Neural progenitor cell (in vitro differentiated cells): ENCODE data around the gene CDH11. TPM values are rescaled to one million over a fixed set of nuclear protein-coding genes. Genes with fewer than 3 reads are reported as not detected.

ENCODE experiments used
- DNase-seq: peaks from one replicate; pipeline ENCODE4 v3.0.0-alpha.2; 2016; ENCODE audit warnings: low spot score
- H2AFZ ChIP-seq: fragments of 200-600 bp; sonication (generic); replicated peaks from 2 replicates; pipeline ENCODE4 v1.6.1; 2016; ENCODE audit warnings: antibody characterized with exemption
- H3F3A ChIP-seq: fragments of 200-600 bp; sonication (generic); 2 replicates; pipeline ENCODE4 v1.6.1; 2016; ENCODE audit warnings: antibody characterized with exemption, low read depth
- H3K27ac ChIP-seq: fragments of 200-600 bp; sonication (generic); 2 replicates; pipeline ENCODE4 v1.5.1; 2016; ENCODE audit warnings: mild to moderate bottlenecking
- H3K27me3 ChIP-seq: fragments of 200-600 bp; sonication (generic); 2 replicates; pipeline ENCODE4 v1.6.1; 2016; ENCODE audit warnings: mild to moderate bottlenecking, moderate library complexity
- H3K36me3 ChIP-seq: fragments of 200-600 bp; sonication (generic); 2 replicates; pipeline ENCODE4 v1.5.1; 2016
- H3K4me1 ChIP-seq: fragments of 200-600 bp; sonication (generic); 2 replicates; pipeline ENCODE4 v1.6.1; 2016; ENCODE audit warnings: mixed run types
- H3K4me2 ChIP-seq: fragments of 200-600 bp; sonication (generic); 2 replicates; pipeline ENCODE4 v1.6.1; 2016
- H3K4me3 ChIP-seq: fragments of 200-600 bp; sonication (generic); 2 replicates; pipeline ENCODE4 v1.5.1; 2016
- H3K79me2 ChIP-seq: fragments of 200-600 bp; sonication (generic); 2 replicates; pipeline ENCODE4 v1.6.1; 2016; ENCODE audit warnings: low read depth
- H3K9ac ChIP-seq: fragments of 200-600 bp; sonication (generic); 2 replicates; pipeline ENCODE4 v1.6.1; 2016
- H3K9me3 ChIP-seq: fragments of 200-600 bp; sonication (generic); 2 replicates; pipeline ENCODE4 v1.5.1; 2016; ENCODE audit warnings: low read depth
- H4K20me1 ChIP-seq: fragments of 200-600 bp; sonication (generic); 2 replicates; pipeline ENCODE4 v1.6.1; 2016; ENCODE audit warnings: low read depth
- H3K27ac Mint-ChIP-seq: 3 replicates; pipeline ENCODE4 v1.8.0; 2021; ENCODE audit warnings: mixed read lengths
- H3K27me3 Mint-ChIP-seq: 2 replicates; pipeline ENCODE4 v1.8.0; 2022; ENCODE audit warnings: low read depth, mild to moderate bottlenecking, inconsistent platforms, moderate library complexity, mixed read lengths; ENCODE audit not compliant: insufficient read depth
- H3K36me3 Mint-ChIP-seq: 3 replicates; pipeline ENCODE4 v1.8.0; 2021; ENCODE audit warnings: mixed read lengths
- H3K4me1 Mint-ChIP-seq: 3 replicates; pipeline ENCODE4 v1.8.0; 2021; ENCODE audit warnings: mixed read lengths
- H3K4me3 Mint-ChIP-seq: 3 replicates; pipeline ENCODE4 v1.8.0; 2021; ENCODE audit warnings: mild to moderate bottlenecking, moderate library complexity, mixed read lengths
- H3K9me3 Mint-ChIP-seq: 3 replicates; pipeline ENCODE4 v1.8.0; 2020; ENCODE audit warnings: mixed read lengths
- EZH2 ChIP-seq: fragments of 200-600 bp; sonication (generic); IDR thresholded peaks from 2 replicates; pipeline ENCODE4 v1.6.1; 2017; ENCODE audit warnings: antibody characterized with exemption, mild to moderate bottlenecking, moderate library complexity
- EZH2phosphoT487 ChIP-seq: fragments of 200-600 bp; sonication (generic); IDR thresholded peaks from 2 replicates; pipeline ENCODE4 v1.6.1; 2017; ENCODE audit warnings: antibody characterized with exemption
- total RNA-seq: library from RNA; depleted of rRNA; stranded (reverse); fragments of >200 nt; gene quantifications from 2 replicates; pipeline ENCODE4 v1.2.3, GENCODE V29; 2015; ENCODE audit warnings: low replicate concordance
- TF ChIP-seq, protein P1 (sequence below): fragments of 200-600 bp; sonication (generic); IDR thresholded peaks from 2 replicates; pipeline ENCODE4 v1.5.1; 2017; ENCODE audit warnings: antibody characterized with exemption, mild to moderate bottlenecking

CDH11 gene
- total RNA-seq, 1 donor from 2014 or later = 98.5 TPM

DNA sequence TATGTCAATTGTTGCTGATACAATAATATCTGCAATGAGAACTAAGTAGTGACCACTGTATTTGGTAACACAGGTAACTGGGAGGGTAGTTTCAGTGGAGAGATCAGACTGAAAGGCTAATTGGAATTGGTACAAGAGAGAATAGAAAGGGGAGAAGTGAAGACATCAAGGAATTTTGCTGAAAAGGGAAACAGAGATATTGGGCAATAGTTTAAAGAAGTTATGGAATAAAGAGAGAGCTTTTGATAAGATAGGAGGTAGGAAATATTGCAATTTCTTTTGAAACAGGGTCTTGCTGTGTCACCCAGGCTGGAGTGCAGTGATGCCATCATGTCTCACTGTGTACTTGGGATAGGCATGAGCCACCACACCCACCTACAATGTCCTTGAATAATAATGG lies 26.9 kb upstream of the CDH11 start:
- H3K9me3 Mint-ChIP-seq = no peaks in the 10 kb centered on the region
- Histone ChIP-seq H3K27ac (no peak overlapping the region), H3K4me2 (no peak overlapping the region), H3K4me1 (peaks cover 17% of the 10 kb centered on the region), H3K4me3 (no peak overlapping the region), H2AFZ (no peak overlapping the region), H4K20me1 (no peaks in the 10 kb centered on the region), H3K79me2 (no peaks in the 10 kb centered on the region), H3K36me3 (no peaks in the 10 kb centered on the region), H3K27me3 (no peaks in the 10 kb centered on the region), H3F3A (peaks cover under 1% of the 10 kb centered on the region), H3K9ac (no peak overlapping the region), H3K9me3 (no peaks in the 10 kb centered on the region)
- peaks cover 10% of the 10 kb centered on the region for H3K4me1 Mint-ChIP-seq
- DNase-seq = no peak
- peaks cover 2% of the 10 kb centered on the region for H3K27me3 Mint-ChIP-seq
- TF ChIP-seq EZH2phosphoT487 (no peak), EZH2 (no peak)
- TF ChIP-seq, protein P1, sequence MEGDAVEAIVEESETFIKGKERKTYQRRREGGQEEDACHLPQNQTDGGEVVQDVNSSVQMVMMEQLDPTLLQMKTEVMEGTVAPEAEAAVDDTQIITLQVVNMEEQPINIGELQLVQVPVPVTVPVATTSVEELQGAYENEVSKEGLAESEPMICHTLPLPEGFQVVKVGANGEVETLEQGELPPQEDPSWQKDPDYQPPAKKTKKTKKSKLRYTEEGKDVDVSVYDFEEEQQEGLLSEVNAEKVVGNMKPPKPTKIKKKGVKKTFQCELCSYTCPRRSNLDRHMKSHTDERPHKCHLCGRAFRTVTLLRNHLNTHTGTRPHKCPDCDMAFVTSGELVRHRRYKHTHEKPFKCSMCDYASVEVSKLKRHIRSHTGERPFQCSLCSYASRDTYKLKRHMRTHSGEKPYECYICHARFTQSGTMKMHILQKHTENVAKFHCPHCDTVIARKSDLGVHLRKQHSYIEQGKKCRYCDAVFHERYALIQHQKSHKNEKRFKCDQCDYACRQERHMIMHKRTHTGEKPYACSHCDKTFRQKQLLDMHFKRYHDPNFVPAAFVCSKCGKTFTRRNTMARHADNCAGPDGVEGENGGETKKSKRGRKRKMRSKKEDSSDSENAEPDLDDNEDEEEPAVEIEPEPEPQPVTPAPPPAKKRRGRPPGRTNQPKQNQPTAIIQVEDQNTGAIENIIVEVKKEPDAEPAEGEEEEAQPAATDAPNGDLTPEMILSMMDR = no peak
- no peak overlapping the region for H3K4me3 Mint-ChIP-seq
- no peak overlapping the region for H3K27ac Mint-ChIP-seq
- H3K36me3 Mint-ChIP-seq = no peaks in the 10 kb centered on the region

DNA sequence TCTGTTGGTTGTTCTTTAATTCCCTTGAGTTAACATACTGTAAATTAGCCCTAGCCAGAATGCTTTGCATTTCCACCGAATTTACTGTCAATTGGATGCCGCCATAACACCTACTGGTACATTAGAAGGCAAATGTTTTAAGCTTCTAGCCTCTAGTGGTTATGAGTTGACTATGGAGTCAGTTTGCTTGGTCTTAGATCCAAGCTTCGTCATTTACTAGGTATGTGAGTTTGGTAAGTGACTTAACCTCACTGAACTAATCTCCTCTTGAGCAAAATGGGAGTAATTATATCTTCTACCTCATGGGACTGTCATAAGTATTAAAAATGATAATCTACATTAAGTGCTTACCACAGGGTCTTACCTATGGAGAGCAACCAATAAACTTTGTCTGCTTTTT lies 20.4 kb upstream of the CDH11 start:
- no peak for DNase-seq
- H3K9ac ChIP-seq = no peak overlapping the region
- no peak overlapping the region for H3K27ac ChIP-seq
- H3K4me1 ChIP-seq = no peaks in the 10 kb centered on the region
- H3K4me3 Mint-ChIP-seq = no peak overlapping the region
- no peaks in the 10 kb centered on the region for H4K20me1 ChIP-seq
- no peaks in the 10 kb centered on the region for H3K9me3 Mint-ChIP-seq
- no peaks in the 10 kb centered on the region for H3K36me3 ChIP-seq
- no peaks in the 10 kb centered on the region for H3F3A ChIP-seq
- no peak overlapping the region for H3K4me2 ChIP-seq
- no peak overlapping the region for H3K27ac Mint-ChIP-seq
- no peak overlapping the region for H3K4me3 ChIP-seq
- H3K9me3 ChIP-seq = no peaks in the 10 kb centered on the region
- peaks cover 4% of the 10 kb centered on the region for H3K27me3 Mint-ChIP-seq
- H3K27me3 ChIP-seq = no peaks in the 10 kb centered on the region
- H3K4me1 Mint-ChIP-seq = no peaks in the 10 kb centered on the region
- no peaks in the 10 kb centered on the region for H3K36me3 Mint-ChIP-seq
- no peaks in the 10 kb centered on the region for H3K79me2 ChIP-seq
- no peak for TF ChIP-seq EZH2phosphoT487
- no peak for TF ChIP-seq EZH2
- TF ChIP-seq, protein P1 = no peak
- H2AFZ ChIP-seq = no peak overlapping the region

DNA sequence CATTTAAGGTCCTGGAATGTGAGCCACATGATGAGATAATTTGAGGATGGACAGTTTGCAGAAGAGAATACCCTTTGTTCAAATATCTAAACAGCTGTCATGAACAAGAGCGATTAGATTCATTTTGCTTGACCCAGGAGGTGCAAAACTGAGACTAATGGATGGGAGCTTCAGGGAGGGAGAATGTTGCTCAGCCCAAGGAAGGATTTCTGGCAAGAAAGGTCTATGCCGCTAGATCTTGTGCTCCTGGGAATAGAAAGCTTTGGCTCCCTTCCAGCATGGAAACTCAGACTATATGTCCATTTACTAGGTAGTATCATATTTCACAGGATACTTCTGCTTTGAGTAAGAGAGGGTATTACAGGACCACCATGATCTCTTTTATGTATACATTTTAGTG lies 14.8 kb upstream of the CDH11 start:
- H3K27me3 Mint-ChIP-seq = peaks cover 8% of the 10 kb centered on the region
- no peak overlapping the region for H3K4me3 Mint-ChIP-seq
- DNase-seq = no peak

More for the DNA sequence above, 14.8 kb upstream of the CDH11 start:
- TF ChIP-seq EZH2 (no peak), EZH2phosphoT487 (no peak)
- TF ChIP-seq, protein P1 = no peak
- no peaks in the 10 kb centered on the region for H3K4me1 ChIP-seq
- no peaks in the 10 kb centered on the region for H3K9me3 ChIP-seq
- H3K4me3 ChIP-seq = no peak overlapping the region
- no peak overlapping the region for H2AFZ ChIP-seq
- no peaks in the 10 kb centered on the region for H3K79me2 ChIP-seq
- no peak overlapping the region for H3K27ac Mint-ChIP-seq
- H4K20me1 ChIP-seq = no peaks in the 10 kb centered on the region
- peaks cover 3% of the 10 kb centered on the region for H3K4me1 Mint-ChIP-seq
- H3K27me3 ChIP-seq = no peaks in the 10 kb centered on the region
- H3K4me2 ChIP-seq = no peak overlapping the region
- H3K27ac ChIP-seq = no peak overlapping the region
- no peaks in the 10 kb centered on the region for H3K36me3 ChIP-seq
- no peaks in the 10 kb centered on the region for H3F3A ChIP-seq
- no peak overlapping the region for H3K9ac ChIP-seq
- H3K36me3 Mint-ChIP-seq = no peaks in the 10 kb centered on the region
- no peaks in the 10 kb centered on the region for H3K9me3 Mint-ChIP-seq
